ENCODE results near the gene LMNA. TPM values are rescaled to one million over a fixed set of nuclear protein-coding genes. Genes with fewer than 3 reads are reported as not detected.
"Not testable (repeated sequence)": the region's sequence is repeated elsewhere in the genome, so short reads cannot be mapped to it uniquely, and the experiment has no call there.

Gene LMNA
- total and polyA plus RNA-seq, 10 of the 15 experiments (the other 5 are each of a cell fraction or from before 2014, with no cell fraction given): 0.42 to 334 (median 81.1) TPM

DNA sequence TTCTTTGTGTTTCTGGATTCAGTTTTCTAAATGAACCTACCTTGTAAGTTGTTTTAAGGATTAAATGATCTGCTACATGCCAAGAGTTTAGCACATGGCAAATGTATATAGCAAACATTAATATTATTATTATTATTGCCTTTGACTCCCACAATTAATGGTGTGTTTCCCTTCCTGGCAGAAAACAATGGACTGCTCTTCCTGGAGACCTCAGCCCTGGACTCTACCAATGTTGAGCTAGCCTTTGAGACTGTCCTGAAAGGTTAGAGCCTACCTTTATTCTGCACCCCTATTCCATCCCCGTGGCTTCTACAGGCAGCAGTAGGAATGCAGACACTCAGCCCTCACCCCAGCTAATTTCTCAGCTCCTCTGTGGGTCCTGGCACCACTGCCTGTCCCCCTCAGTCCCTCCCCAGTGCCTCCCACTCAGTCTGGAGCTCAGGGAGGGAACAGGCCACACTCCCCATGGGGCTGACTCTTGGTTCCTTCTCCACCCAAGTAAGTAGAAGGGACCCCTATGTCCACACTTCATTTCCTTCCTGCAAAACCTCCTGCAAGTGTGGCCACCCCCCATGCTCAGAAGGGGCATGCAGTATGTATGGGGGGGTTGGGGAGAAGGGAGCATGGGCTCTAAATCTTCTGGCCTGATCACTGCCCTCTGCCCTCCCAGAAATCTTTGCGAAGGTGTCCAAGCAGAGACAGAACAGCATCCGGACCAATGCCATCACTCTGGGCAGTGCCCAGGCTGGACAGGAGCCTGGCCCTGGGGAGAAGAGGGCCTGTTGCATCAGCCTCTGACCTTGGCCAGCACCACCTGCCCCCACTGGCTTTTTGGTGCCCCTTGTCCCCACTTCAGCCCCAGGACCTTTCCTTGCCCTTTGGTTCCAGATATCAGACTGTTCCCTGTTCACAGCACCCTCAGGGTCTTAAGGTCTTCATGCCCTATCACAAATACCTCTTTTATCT is 44.7 kb upstream of the LMNA start (continued):
- no peak for TF ChIP-seq NFIC (IDR thresholded peaks at IDR 0.05; ENCODE audit: low read depth, low read length)
- no peak for TF ChIP-seq SIX5 (IDR thresholded peaks at IDR 0.05; ENCODE audit: low read depth, low read length, severe bottlenecking)
- TF ChIP-seq BHLHE40 (IDR thresholded peaks at IDR 0.05; ENCODE audit: borderline replicate concordance in 1 of 2, low read depth in 2 of 2, low read length in 1 of 2): no peak
- no peak for TF ChIP-seq MYB (IDR thresholded peaks at IDR 0.05; ENCODE audit: borderline replicate concordance, low read depth, low read length)
- no peak for TF ChIP-seq STAT3 (IDR thresholded peaks at IDR 0.05; ENCODE audit: low read depth, low read length)

GRCh38 chr1:156070548-156070947 is 44.0 kb upstream of the LMNA start:
- Histone ChIP-seq H3K9me3 (replicated peaks; ENCODE audit: control insufficient read depth, insufficient read depth, low read length) (no peaks in the 10 kb centered on the region), H3K9ac (ENCODE audit: control insufficient read depth, insufficient read depth, low read length) (no peak overlapping the region), H3K27me3 (replicated peaks in 1 of 2; ENCODE audit: control insufficient read depth in 2 of 2, insufficient read depth in 2 of 2, low read length in 1 of 2) (no peaks in the 10 kb centered on the region), H4K20me1 (ENCODE audit: control insufficient read depth, insufficient read depth) (no peaks in the 10 kb centered on the region), H2AFZ (ENCODE audit: control insufficient read depth, low read depth, low read length) (no peak overlapping the region), H3K4me2 (ENCODE audit: control insufficient read depth, insufficient read depth) (no peak overlapping the region), H3K27ac (ENCODE audit: control insufficient read depth, insufficient read depth) (no peak overlapping the region), H3K79me2 (ENCODE audit: control insufficient read depth, insufficient read depth, low read length) (no peaks in the 10 kb centered on the region), H3K36me3 (ENCODE audit: control insufficient read depth in 2 of 2, insufficient read depth in 2 of 2, low read length in 1 of 2) (no peaks in the 10 kb centered on the region), H3K4me3 (no peak overlapping the region), H3K4me1 (ENCODE audit: control insufficient read depth, insufficient read depth, low read length) (no peaks in the 10 kb centered on the region; the same call in 1 of the 2 replicates)
- ChIA-PET SMC1A (ENCODE audit: uncharacterized antibody, unreplicated experiment) (no interaction called here), CTCF (no interaction called here), RAD21 (ENCODE audit: unreplicated experiment) (no interaction called here), POLR2A (no interaction called here)
- FAIRE-seq (no peak), DNase-seq (ENCODE audit: low read depth, low spot score) (no peak), ATAC-seq (no peak)
- in situ Hi-C loops (cut with MboI) (no loop called here), intact Hi-C loops (cut with micrococcal nuclease; ENCODE audit: unreplicated experiment) (no loop called here)
- 16% methylated on average over 4 of the region's 4 CpGs for WGBS (ENCODE audit: insufficient coverage, insufficient replicate concordance, low lambda C conversion rate, missing lambda C conversion rate)
- no TSS peak for BruUV-seq (replicated peaks)
- TF ChIP-seq NFIC (IDR thresholded peaks at IDR 0.05; ENCODE audit: low read depth, low read length): no peak

GRCh38 chr1:156071332-156071816 is 43.1 kb upstream of the LMNA start:
- 53% methylated on average over 6 of the region's 7 CpGs for WGBS (ENCODE audit: insufficient coverage, insufficient replicate concordance, low lambda C conversion rate, missing lambda C conversion rate)
- H3K27me3 ChIP-seq (replicated peaks in 1 of 2; ENCODE audit: control insufficient read depth in 2 of 2, insufficient read depth in 2 of 2, low read length in 1 of 2); H3K4me3 ChIP-seq; H3K27ac ChIP-seq (ENCODE audit: control insufficient read depth, insufficient read depth); FAIRE-seq; DNase-seq (ENCODE audit: low read depth, low spot score); BruUV-seq (replicated peaks); SMC1A ChIA-PET (ENCODE audit: uncharacterized antibody, unreplicated experiment); intact Hi-C loops (cut with micrococcal nuclease; ENCODE audit: unreplicated experiment); H3K79me2 ChIP-seq (ENCODE audit: control insufficient read depth, insufficient read depth, low read length); in situ Hi-C loops (cut with MboI); H3K9me3 ChIP-seq (replicated peaks; ENCODE audit: control insufficient read depth, insufficient read depth, low read length); H3K9ac ChIP-seq (ENCODE audit: control insufficient read depth, insufficient read depth, low read length); H3K36me3 ChIP-seq (ENCODE audit: control insufficient read depth in 2 of 2, insufficient read depth in 2 of 2, low read length in 1 of 2); CTCF ChIA-PET; H3K4me2 ChIP-seq (ENCODE audit: control insufficient read depth, insufficient read depth); H3K4me1 ChIP-seq (ENCODE audit: control insufficient read depth, insufficient read depth, low read length); H2AFZ ChIP-seq (ENCODE audit: control insufficient read depth, low read depth, low read length); H4K20me1 ChIP-seq (ENCODE audit: control insufficient read depth, insufficient read depth); RAD21 ChIA-PET (ENCODE audit: unreplicated experiment); ATAC-seq: not testable (repeated sequence)
- POLR2A ChIA-PET: interaction anchor here (0.8 kb wide), 1 partner anchor 13 kb away, joined by 3 read pairs; no protein-coding TSS in a partner anchor

Data from GM12878 (cell line).